CD14-positive monocyte (primary cell): ENCODE measurements around the gene TLR7. TPM values are rescaled to one million over a fixed set of nuclear protein-coding genes. Genes with fewer than 3 reads are reported as not detected.

ENCODE experiments used
- DNase-seq, 3 donors: peaks; one replicate each; pipeline ENCODE4 v3.0.0-alpha.2; 2011 to 2022
- H2AFZ ChIP-seq: 2 replicates; pipeline ENCODE4 v1.6.0; 2012; ENCODE audit warnings: mild to moderate bottlenecking, low read depth, low read length, inconsistent platforms; ENCODE audit not compliant: insufficient read depth, poor library complexity, severe bottlenecking
- H3K27ac ChIP-seq, 2 donors: 1 replicate in 1 of 2; 2 replicates in 1 of 2; pipeline ENCODE4 v1.5.1; 2012 to 2013; ENCODE audit warnings: low read length in 2 of 2, control low read depth in 1 of 2, inconsistent platforms in 1 of 2, low read depth in 1 of 2, mild to moderate bottlenecking in 1 of 2
- H3K27me3 ChIP-seq, 2 donors: one replicate each; pipeline versions ENCODE4 v1.6.0 to v1.6.1; 2011 to 2013; ENCODE audit warnings: low read length in 2 of 2; ENCODE audit not compliant: control insufficient read depth in 2 of 2, insufficient read depth in 2 of 2
- H3K36me3 ChIP-seq, 2 donors: replicated peaks in 1 of 2; 1 replicate in 1 of 2; 2 replicates in 1 of 2; pipeline versions ENCODE4 v1.5.1 to v1.6.1; 2012 to 2013; ENCODE audit warnings: low read length in 2 of 2, control low read depth in 1 of 2, inconsistent platforms in 1 of 2, mild to moderate bottlenecking in 1 of 2; ENCODE audit not compliant: insufficient read depth in 2 of 2, control insufficient read depth in 1 of 2
- H3K4me1 ChIP-seq, 2 donors: 1 replicate in 1 of 2; 2 replicates in 1 of 2; pipeline versions ENCODE4 v1.5.1 to v1.6.1; 2012 to 2013; ENCODE audit warnings: low read length in 2 of 2, control low read depth in 1 of 2, inconsistent platforms in 1 of 2, mild to moderate bottlenecking in 1 of 2, moderate library complexity in 1 of 2; ENCODE audit not compliant: insufficient read depth in 2 of 2, control insufficient read depth in 1 of 2
- H3K4me2 ChIP-seq: replicated peaks from 2 replicates; pipeline ENCODE3; 2012; ENCODE audit warnings: low read length, moderate library complexity, mild to moderate bottlenecking; ENCODE audit not compliant: poor library complexity, severe bottlenecking; ENCODE audit errors: extremely low read depth
- H3K4me3 ChIP-seq, 3 experiments: fragments of 200-600 bp in 1 of 3; sonication (generic) in 1 of 3; replicated peaks in 1 of 3; 1 replicate in 2 of 3; 2 replicates in 1 of 3; pipeline ENCODE4 v1.5.1; 2011 to 2013; ENCODE audit warnings: low read length in 3 of 3, mild to moderate bottlenecking in 3 of 3, control low read depth in 2 of 3, low read depth in 2 of 3, inconsistent platforms in 1 of 3, moderate library complexity in 1 of 3
- H3K79me2 ChIP-seq: 2 replicates; pipeline ENCODE4 v1.6.0; 2012; ENCODE audit warnings: mild to moderate bottlenecking, control low read depth, inconsistent platforms, low read length, moderate library complexity; ENCODE audit not compliant: insufficient read depth
- H3K9ac ChIP-seq: 2 replicates; pipeline ENCODE4 v1.6.0; 2017; ENCODE audit warnings: low read length, mild to moderate bottlenecking; ENCODE audit not compliant: insufficient read depth, poor library complexity, severe bottlenecking
- H3K9me3 ChIP-seq, 2 donors: replicated peaks in 1 of 2; 1 replicate in 1 of 2; 2 replicates in 1 of 2; pipeline versions ENCODE4 v1.5.1 to v1.6.1; 2012 to 2013; ENCODE audit warnings: low read length in 2 of 2, control low read depth in 1 of 2; ENCODE audit not compliant: control insufficient read depth in 1 of 2, insufficient read depth in 1 of 2
- H4K20me1 ChIP-seq: 2 replicates; pipeline ENCODE4 v1.6.0; 2012; ENCODE audit warnings: mild to moderate bottlenecking, low read length, control low read depth, moderate library complexity; ENCODE audit not compliant: insufficient read depth
- H3K27ac Mint-ChIP-seq, 7 donors: one replicate each; pipeline ENCODE4 v1.8.0; 2020; ENCODE audit warnings: mild to moderate bottlenecking in 7 of 7, mixed read lengths in 7 of 7, moderate library complexity in 6 of 7, inconsistent platforms in 2 of 7
- H3K27me3 Mint-ChIP-seq, 3 donors: one replicate each; pipeline ENCODE4 v1.8.0; 2021 to 2022; ENCODE audit warnings: low read depth in 3 of 3, mild to moderate bottlenecking in 3 of 3, mixed read lengths in 3 of 3, moderate library complexity in 3 of 3, inconsistent platforms in 1 of 3
- H3K36me3 Mint-ChIP-seq, 2 donors: one replicate each; pipeline ENCODE4 v1.8.0; 2020; ENCODE audit warnings: mixed read lengths in 2 of 2, inconsistent platforms in 1 of 2, mild to moderate bottlenecking in 1 of 2
- H3K4me1 Mint-ChIP-seq: one replicate; pipeline ENCODE4 v1.8.0; 2020; ENCODE audit warnings: mild to moderate bottlenecking, mixed read lengths
- H3K4me3 Mint-ChIP-seq, 2 donors: one replicate each; pipeline ENCODE4 v1.8.0; 2020; ENCODE audit warnings: mild to moderate bottlenecking in 2 of 2, mixed read lengths in 2 of 2, moderate library complexity in 1 of 2
- H3K9me3 Mint-ChIP-seq, 7 donors: one replicate each; pipeline ENCODE4 v1.8.0; 2020 to 2022; ENCODE audit warnings: mixed read lengths in 7 of 7, mild to moderate bottlenecking in 6 of 7, moderate library complexity in 6 of 7, inconsistent platforms in 2 of 7
- CTCF ChIP-seq: fragments of 200-600 bp; IDR thresholded peaks from one replicate; pipeline ENCODE4 v1.8.0; 2022; ENCODE audit warnings: antibody characterized with exemption, mild to moderate bottlenecking
- WGBS: methylation state at CpG from one replicate; pipeline ENCODE4 v1.1.5; 2013; ENCODE audit warnings: missing lambda C conversion rate; ENCODE audit not compliant: insufficient coverage; 5-methylcytosine and 5-hydroxymethylcytosine counted together
- intact Hi-C, 2 donors: fragments of 100-400 bp; cut with micrococcal nuclease; formaldehyde crosslinking; loops; one replicate each; pipeline versions ENCODE4 v1.15.0 to v1.15.1; 2023
- polyA plus RNA-seq, 3 donors: library from polyadenylated mRNA; depleted of rRNA in 1 of 3; unstranded in 2 of 3; stranded (reverse) in 1 of 3; fragments of 300-500 nt in 2 of 3; fragments of >200 nt in 1 of 3; fragmentation: Illumina TruSeq in 2 of 3; gene quantifications; 1 replicate in 2 of 3; 2 replicates in 1 of 3; pipeline ENCODE4 v1.2.3, GENCODE V29; 2012 to 2021

Gene TLR7
- polyA plus RNA-seq, 3 donors, result 4.2 to 27.3 (median 23.0) TPM

GRCh38 chrX:12910423-12911121 is 43.7 kb downstream of the TLR7 start:
- peak overlapping the region; percentile 46 to 79 for H3K27ac ChIP-seq
- H3K4me3 Mint-ChIP-seq, result peak overlapping the region; percentile 73 to 88
- DNase-seq, result peak; percentile 39 to 74 (median 62)

GRCh38 chrX:12911122-12911470 is 44.2 kb downstream of the TLR7 start:
- Mint-ChIP-seq H3K27ac (peak overlapping the region; percentile 80 to 93 (median 89)), H3K4me1 (peaks cover 73% of the 10 kb centered on the region), H3K4me3 (peak overlapping the region; percentile 73 to 88), H3K9me3 (peaks cover 0 to 6% (median 0%) of the 10 kb centered on the region in 7 donors), H3K27me3 (peaks cover 0 to 65% (median 0%) of the 10 kb centered on the region in 3 donors), H3K36me3 (peaks cover 41 to 55% of the 10 kb centered on the region in 2 donors)
- peaks cover 54 to 85% of the 10 kb centered on the region in 2 donors for H3K4me1 ChIP-seq
- no CpG with 5 or more reads among the region's 2 CpGs for WGBS
- peak overlapping the region; percentile 70 for H3K4me2 ChIP-seq
- H3K4me3 ChIP-seq, result peak overlapping the region; percentile 35 to 71 (median 63)
- H3K27ac ChIP-seq, result peak overlapping the region; percentile 41 to 79
- H3K36me3 ChIP-seq, result peaks cover 4 to 44% of the 10 kb centered on the region in 2 donors
- TF ChIP-seq CTCF, result no peak
- H3K27me3 ChIP-seq, result peaks cover 0 to 8% of the 10 kb centered on the region in 2 donors
- H3K9ac ChIP-seq, result peak overlapping the region; percentile 6
- intact Hi-C loops, result no loop called here
- peaks cover 81% of the 10 kb centered on the region for H4K20me1 ChIP-seq
- peaks cover 97% of the 10 kb centered on the region for H3K79me2 ChIP-seq
- H2AFZ ChIP-seq, result no peak overlapping the region
- H3K9me3 ChIP-seq, result no peaks in the 10 kb centered on the region
- DNase-seq, result no peak

More at GRCh38 chrX:12910423-12911121, 43.7 kb downstream of the TLR7 start:
- Mint-ChIP-seq H3K27ac (peak overlapping the region; percentile 80 to 93 (median 89)), H3K4me1 (peaks cover 72% of the 10 kb centered on the region), H3K36me3 (peaks cover 41 to 50% of the 10 kb centered on the region in 2 donors), H3K9me3 (peaks cover 0 to 4% (median 0%) of the 10 kb centered on the region in 7 donors), H3K27me3 (peaks cover 0 to 60% (median 0%) of the 10 kb centered on the region in 3 donors)
- peaks cover 0 to 8% of the 10 kb centered on the region in 2 donors for H3K27me3 ChIP-seq
- peaks cover 4 to 41% of the 10 kb centered on the region in 2 donors for H3K36me3 ChIP-seq
- H3K9ac ChIP-seq, result peak overlapping the region; percentile 6
- no peak for TF ChIP-seq CTCF
- peaks cover 92% of the 10 kb centered on the region for H3K79me2 ChIP-seq
- H3K4me1 ChIP-seq, result peaks cover 54 to 85% of the 10 kb centered on the region in 2 donors
- 0% methylated on average over 6 of the region's 10 CpGs for WGBS
- no peaks in the 10 kb centered on the region for H3K9me3 ChIP-seq
- H4K20me1 ChIP-seq, result peaks cover 76% of the 10 kb centered on the region
- no peak overlapping the region for H2AFZ ChIP-seq
- peak overlapping the region; percentile 70 for H3K4me2 ChIP-seq
- peak overlapping the region; percentile 63 to 96 (median 71) for H3K4me3 ChIP-seq
- intact Hi-C loops, result no loop called here
